Measurements from ENCODE around the gene ZNF668.

GRCh38 chr16:31083981-31084380 is 9.9 kb upstream of the ZNF668 start:
- TF ChIP-seq POLR2A (IDR thresholded peaks at IDR 0.05) (no peak), CTCF (IDR thresholded peaks at IDR 0.05) (no peak)
